SK-N-MC (cell line): ENCODE data around the gene RAB6B.

Source experiments
- DNase-seq: peaks from one replicate; pipeline ENCODE4 v3.0.0-alpha.2; 2011; ENCODE audit warnings: low read depth, low spot score
- H3K27ac ChIP-seq: fragments of 200-600 bp; sonication (generic); 2 replicates; pipeline ENCODE4 v1.5.1; 2016; ENCODE audit warnings: mixed run types
- H3K36me3 ChIP-seq: fragments of 200-600 bp; sonication (generic); 2 replicates; pipeline ENCODE4 v1.6.1; 2017; ENCODE audit warnings: antibody characterized with exemption, low read length, mixed read lengths; ENCODE audit not compliant: insufficient read depth
- H3K4me3 ChIP-seq: fragments of 200-600 bp; sonication (generic); 2 replicates; pipeline ENCODE4 v1.5.1; 2016
- H3K9ac ChIP-seq: fragments of 200-600 bp; sonication (generic); 2 replicates; pipeline ENCODE4 v1.8.0; 2017; ENCODE audit warnings: mixed run types, mixed read lengths; ENCODE audit not compliant: insufficient read length
- H3K9me3 ChIP-seq: fragments of 200-600 bp; sonication (generic); 2 replicates; pipeline ENCODE4 v1.6.1; 2017; ENCODE audit warnings: low read depth, mild to moderate bottlenecking, antibody characterized with exemption, low read length, moderate library complexity, mixed read lengths
- EZH2 ChIP-seq: fragments of 200-600 bp; sonication (generic); IDR thresholded peaks from one replicate; pipeline ENCODE4 v1.6.1; 2017; ENCODE audit warnings: antibody characterized with exemption
- FOXP2 ChIP-seq: optimal IDR thresholded peaks from 2 replicates; pipeline ENCODE3; 2011; ENCODE audit warnings: mild to moderate bottlenecking, moderate library complexity; ENCODE audit not compliant: insufficient read depth; ENCODE audit errors: extremely low read length, control extremely low read depth
- POLR2AphosphoS5 ChIP-seq: IDR thresholded peaks from 2 replicates; pipeline ENCODE4 v1.6.1; 2012; ENCODE audit warnings: mild to moderate bottlenecking, low read depth, low read length, borderline replicate concordance

RAB6B gene

DNA sequence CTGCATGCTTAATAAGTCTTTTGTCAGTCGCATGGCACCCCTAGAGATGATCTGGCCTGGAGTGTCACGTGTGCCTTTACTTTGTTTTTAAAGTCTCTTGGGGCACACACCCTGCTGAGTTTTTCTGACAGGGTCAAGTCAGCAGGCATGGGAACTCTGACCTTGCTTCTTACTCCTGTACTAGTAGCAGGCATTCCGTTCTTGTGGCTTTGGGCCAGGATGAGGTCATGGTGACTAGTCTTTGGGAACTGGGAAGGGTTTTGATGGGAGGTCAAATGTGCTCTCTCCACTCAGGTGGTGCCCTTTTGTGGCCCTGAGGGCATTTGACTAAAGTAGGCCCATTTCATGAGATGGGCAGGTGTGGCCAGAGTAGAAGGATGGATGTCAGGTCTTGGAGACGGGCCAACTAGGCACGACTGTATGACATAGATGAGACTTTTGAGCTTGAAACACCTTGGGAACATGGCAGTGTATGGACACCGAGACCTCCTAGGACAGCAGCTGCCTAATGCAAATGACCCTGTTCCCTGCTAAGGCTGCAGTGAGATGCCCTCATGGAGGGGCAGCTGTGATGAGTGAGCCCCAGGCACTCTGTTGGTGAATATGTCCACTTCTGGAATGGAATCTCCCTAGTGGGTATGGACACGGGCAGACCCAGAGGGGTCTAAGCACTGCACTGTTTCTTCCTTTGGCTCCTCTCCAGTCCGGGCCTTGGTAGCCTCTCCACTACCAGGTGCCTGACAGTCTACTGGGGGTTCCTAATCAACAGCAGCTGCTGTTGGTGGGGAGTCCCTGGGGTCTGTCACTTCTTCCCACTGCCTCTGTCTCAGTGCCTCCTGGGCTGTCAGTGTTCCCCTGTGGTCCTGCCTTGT, 73.7 kb downstream of the RAB6B start:
- no peak overlapping the region for H3K27ac ChIP-seq
- DNase-seq = no peak
- no peaks in the 10 kb centered on the region for H3K9me3 ChIP-seq
- H3K36me3 ChIP-seq = peaks cover 46% of the 10 kb centered on the region
- TF ChIP-seq FOXP2 (no peak), EZH2 (no peak)
- H3K4me3 ChIP-seq = no peak overlapping the region
- H3K9ac ChIP-seq = no peak overlapping the region

DNA sequence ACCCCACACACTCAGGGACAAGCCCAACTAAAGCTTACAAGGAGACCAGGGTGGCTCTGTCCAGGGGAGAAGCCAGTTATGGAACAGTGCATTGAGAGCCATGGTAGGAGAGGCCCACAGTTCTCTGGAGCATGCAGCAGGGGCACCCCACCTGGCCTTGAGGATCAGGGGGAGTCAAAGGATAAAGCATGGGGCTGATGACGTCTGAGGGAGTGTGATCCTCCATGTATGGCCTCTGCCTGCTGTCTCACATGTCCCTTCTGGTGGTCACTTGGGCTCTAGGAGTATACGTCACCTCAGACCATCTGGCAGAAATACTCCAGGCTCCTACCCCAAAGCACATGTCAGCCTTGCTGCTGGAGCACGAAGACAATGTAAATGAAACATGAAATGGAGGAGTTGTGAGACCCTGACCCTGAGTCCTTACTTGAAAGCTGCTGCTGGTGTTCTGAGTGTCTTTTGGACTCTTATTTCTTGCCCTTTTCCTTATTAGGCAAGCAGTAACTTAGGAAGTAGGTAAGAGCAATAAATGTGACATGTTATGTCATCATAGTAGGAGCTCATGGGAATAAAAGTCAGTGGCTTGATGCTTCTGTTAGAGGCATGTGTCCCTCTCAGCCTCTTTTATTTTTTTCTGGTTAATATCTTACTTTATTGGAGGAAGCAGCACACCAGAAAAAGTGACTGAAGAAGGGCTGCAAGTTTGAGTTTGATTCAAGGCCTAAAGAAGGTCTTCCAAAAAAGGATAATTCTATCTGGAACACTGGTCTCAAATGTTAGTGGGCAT, 74.6 kb downstream of the RAB6B start:
- no peak for DNase-seq
- TF ChIP-seq POLR2AphosphoS5 = no peak
- no peak for TF ChIP-seq FOXP2
- TF ChIP-seq EZH2 = no peak
- no peaks in the 10 kb centered on the region for H3K9me3 ChIP-seq
- no peak overlapping the region for H3K4me3 ChIP-seq
- no peak overlapping the region for H3K9ac ChIP-seq
- no peak overlapping the region for H3K27ac ChIP-seq
- H3K36me3 ChIP-seq = peaks cover 54% of the 10 kb centered on the region

DNA sequence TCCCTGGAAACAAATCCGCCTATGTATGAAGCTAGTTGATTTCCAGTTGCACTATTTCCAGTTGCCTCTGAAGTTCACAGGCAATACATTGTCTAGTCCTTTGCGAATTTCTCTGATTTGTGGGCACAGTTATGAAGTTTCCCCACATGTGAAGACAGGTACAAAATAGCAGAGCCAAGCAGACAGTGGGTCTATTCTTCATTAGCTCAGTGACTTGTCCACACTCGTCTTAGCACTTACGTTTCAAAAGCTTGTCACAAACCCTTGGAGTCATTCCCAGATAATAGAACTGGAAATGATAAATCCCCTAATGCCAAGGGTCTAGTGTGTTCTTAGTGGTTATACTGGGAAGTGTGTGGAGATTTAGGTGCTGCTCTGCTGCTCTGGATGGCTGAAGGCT, 75.6 kb downstream of the RAB6B start:
- DNase-seq = no peak
- Histone ChIP-seq H3K9me3 (no peaks in the 10 kb centered on the region), H3K36me3 (peaks cover 63% of the 10 kb centered on the region), H3K9ac (no peak overlapping the region), H3K27ac (no peak overlapping the region), H3K4me3 (no peak overlapping the region)
- TF ChIP-seq FOXP2 (no peak), POLR2AphosphoS5 (no peak), EZH2 (no peak)

DNA sequence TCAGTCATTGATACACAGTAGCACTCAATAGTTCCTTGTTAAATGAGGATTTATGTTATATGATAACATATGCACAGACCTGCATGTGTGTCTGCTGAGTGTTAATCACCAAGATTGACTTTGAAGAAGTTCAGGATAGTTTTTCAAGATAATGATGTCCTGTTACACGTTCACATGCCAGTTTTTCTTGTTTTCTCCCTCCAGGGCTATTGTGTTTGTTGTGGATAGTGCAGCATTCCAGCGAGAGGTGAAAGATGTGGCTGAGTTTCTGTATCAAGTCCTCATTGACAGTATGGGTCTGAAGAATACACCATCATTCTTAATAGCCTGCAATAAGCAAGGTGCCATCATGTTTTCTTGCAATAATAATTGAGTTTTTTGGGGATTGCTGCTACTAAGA, 80.3 kb downstream of the RAB6B start:
- Histone ChIP-seq H3K36me3 (peaks cover 62% of the 10 kb centered on the region), H3K9me3 (no peaks in the 10 kb centered on the region), H3K27ac (no peak overlapping the region), H3K9ac (no peak overlapping the region), H3K4me3 (no peak overlapping the region)
- no peak for DNase-seq
- TF ChIP-seq FOXP2 = no peak
- no peak for TF ChIP-seq POLR2AphosphoS5
- TF ChIP-seq EZH2 = no peak

DNA sequence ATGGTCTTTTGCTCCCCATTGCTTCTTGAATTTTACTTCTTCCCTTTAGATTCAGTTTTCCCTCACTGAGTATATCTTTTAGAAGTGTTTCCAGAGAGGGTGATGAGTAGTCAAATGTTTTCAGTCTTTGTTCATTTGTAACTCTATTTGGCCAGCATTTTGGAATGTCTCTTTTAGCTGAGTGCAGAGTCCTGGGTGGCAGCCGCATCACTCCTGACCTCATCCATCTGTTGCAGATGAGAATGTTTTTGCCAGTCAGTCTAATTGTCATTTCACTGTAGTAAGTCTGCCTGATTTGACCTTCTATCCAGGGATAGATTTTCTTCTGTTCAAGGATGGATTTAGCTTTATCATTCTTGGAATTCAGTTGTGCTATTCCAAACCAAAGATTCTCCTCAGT, 82.8 kb downstream of the RAB6B start:
- H3K27ac ChIP-seq = no peak overlapping the region
- peaks cover 67% of the 10 kb centered on the region for H3K36me3 ChIP-seq
- H3K9ac ChIP-seq = no peak overlapping the region
- no peak overlapping the region for H3K4me3 ChIP-seq
- TF ChIP-seq EZH2 (no peak), POLR2AphosphoS5 (no peak), FOXP2 (no peak)
- DNase-seq = no peak
- H3K9me3 ChIP-seq = no peaks in the 10 kb centered on the region

DNA sequence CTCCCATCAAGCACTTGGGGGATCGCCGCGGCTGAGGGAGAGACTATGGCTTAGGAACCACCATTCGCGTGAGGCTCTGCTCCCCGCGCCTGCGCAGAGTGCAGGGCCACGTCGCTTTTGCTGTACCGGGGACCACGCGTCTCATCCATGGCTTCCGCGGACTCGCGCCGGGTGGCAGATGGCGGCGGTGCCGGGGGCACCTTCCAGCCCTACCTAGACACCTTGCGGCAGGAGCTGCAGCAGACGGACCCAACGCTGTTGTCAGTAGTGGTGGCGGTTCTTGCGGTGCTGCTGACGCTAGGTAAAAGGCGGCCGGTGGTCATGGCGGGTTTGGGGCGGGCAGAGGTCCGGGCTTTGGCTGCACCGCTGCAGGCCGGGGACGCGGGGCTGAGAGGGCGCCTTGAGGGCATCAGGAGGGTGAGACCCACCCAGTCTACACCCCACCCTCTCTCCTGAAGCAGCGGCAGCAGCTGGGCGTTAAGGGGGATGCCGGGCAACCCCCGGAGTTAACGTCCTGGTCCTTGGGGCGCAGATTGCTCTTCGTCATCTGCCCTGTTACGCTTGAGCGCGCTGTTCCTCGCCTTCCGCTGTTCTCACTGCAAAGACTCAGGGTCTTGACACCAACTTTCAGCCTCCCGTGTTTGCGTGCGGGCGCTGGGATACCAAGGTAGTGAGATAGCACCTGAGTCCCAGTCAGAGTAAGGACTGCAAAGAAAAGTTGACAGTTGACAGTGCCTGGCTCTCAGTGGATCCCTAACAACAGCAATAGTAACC, 89.8 kb downstream of the RAB6B start, which contains the start of gene SRPRB:
Gene SRPRB (plus strand): TSS at position 114 of the 774 bp plus-strand sequence. CDS start 34 bp downstream, at position 148.
- no peaks in the 10 kb centered on the region for H3K9me3 ChIP-seq
- TF ChIP-seq POLR2AphosphoS5 = peak; percentile 98
- no peak for TF ChIP-seq FOXP2
- TF ChIP-seq EZH2 = no peak
- DNase-seq = peak; percentile 81
- peak within 1 kb of the TSS; percentile 97 for H3K4me3 ChIP-seq
- H3K9ac ChIP-seq = peak within 1 kb of the TSS; percentile 65
- H3K36me3 ChIP-seq = peaks cover 32% of the 10 kb centered on the region
- no peak within 1 kb of the TSS for H3K27ac ChIP-seq

DNA sequence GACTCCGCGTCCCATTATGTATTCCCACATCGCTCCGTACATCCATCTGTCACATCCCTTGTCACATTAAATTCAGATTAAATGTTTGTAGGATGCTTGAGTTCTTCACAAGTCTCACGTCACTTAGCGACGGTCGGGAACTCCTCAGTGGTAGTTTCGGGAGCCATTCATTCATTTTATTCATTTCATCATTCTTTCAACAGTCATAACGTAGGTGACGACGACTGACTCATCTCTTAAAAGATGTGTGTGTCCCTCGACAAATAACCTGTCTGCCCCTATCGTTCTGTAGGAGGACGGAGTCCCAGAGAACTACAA, 90.3 kb downstream of the RAB6B start:
- Histone ChIP-seq H3K36me3 (peaks cover 27% of the 10 kb centered on the region), H3K4me3 (peak overlapping the region; percentile 97), H3K9ac (no peak overlapping the region), H3K9me3 (no peaks in the 10 kb centered on the region), H3K27ac (no peak overlapping the region)
- no peak for TF ChIP-seq EZH2
- no peak for TF ChIP-seq POLR2AphosphoS5
- TF ChIP-seq FOXP2 = no peak
- DNase-seq = no peak

DNA sequence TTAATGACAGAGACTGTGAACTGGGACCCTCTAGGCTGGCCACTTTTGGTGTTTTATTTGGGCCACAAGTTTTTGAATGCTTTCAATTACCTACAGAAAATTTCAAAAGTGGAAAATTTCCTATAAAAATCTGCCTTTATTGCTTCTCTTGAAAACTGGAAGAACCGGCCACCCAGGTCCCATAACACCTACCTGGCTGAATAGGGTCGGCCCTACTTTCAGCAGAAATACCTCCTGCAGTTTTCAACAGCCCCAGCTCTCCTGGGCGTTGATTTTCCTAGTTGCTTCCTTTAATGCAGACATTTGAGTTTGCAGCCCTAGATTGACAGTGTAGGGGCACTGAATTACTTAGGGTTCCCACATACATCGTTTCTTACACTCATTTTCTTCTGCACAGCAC, 90.8 kb downstream of the RAB6B start:
- no peak for TF ChIP-seq POLR2AphosphoS5
- no peak for TF ChIP-seq EZH2
- Histone ChIP-seq H3K9ac (no peak overlapping the region), H3K9me3 (no peaks in the 10 kb centered on the region), H3K4me3 (no peak overlapping the region), H3K27ac (no peak overlapping the region), H3K36me3 (peaks cover 23% of the 10 kb centered on the region)
- no peak for DNase-seq
